Activated T-cell treated with anti-CD3 and anti-CD28 coated beads, Interleukin-2, amount 50 U/mL, for 72 hours (primary cell): ENCODE measurements around the gene KRT6C. TPM values are rescaled to one million over a fixed set of nuclear protein-coding genes. Genes with fewer than 3 reads are reported as not detected.
A peak's percentile ranks its signal among the peaks of the same experiment; 100 is the strongest.
"Not testable (repeated sequence)": the region's sequence is repeated elsewhere in the genome, so short reads cannot be mapped to it uniquely, and the experiment has no call there.

ENCODE experiments used
- ATAC-seq, 2 donors: fragments of 150-1000 bp; cut with Tn5 transposase; replicated peaks in 1 of 2; 2 replicates each; pipeline ENCODE4 v1.10.0; 2021; ENCODE audit warnings: moderate library complexity in 2 of 2, mild to moderate bottlenecking in 1 of 2
- DNase-seq, 2 donors: peaks; one replicate each; pipeline ENCODE4 v3.0.0; 2021 to 2022; ENCODE audit warnings: mixed read lengths in 1 of 2
- H3K27ac Mint-ChIP-seq: one replicate; pipeline ENCODE4 v1.8.0; 2022; ENCODE audit warnings: mild to moderate bottlenecking, moderate library complexity, mixed read lengths
- H3K27me3 Mint-ChIP-seq: one replicate; pipeline ENCODE4 v1.8.0; 2022; ENCODE audit warnings: low read depth, mixed read lengths
- H3K36me3 Mint-ChIP-seq, 2 donors: one replicate each; pipeline ENCODE4 v1.8.0; 2022; ENCODE audit warnings: mixed read lengths in 2 of 2, mild to moderate bottlenecking in 1 of 2; ENCODE audit not compliant: insufficient read depth in 2 of 2
- H3K4me1 Mint-ChIP-seq: one replicate; pipeline ENCODE4 v1.8.0; 2022; ENCODE audit warnings: low read depth, mixed read lengths
- H3K4me3 Mint-ChIP-seq, 2 donors: one replicate each; pipeline ENCODE4 v1.8.0; 2022; ENCODE audit warnings: mild to moderate bottlenecking in 2 of 2, mixed read lengths in 2 of 2, moderate library complexity in 2 of 2
- H3K9me3 Mint-ChIP-seq, 2 donors: one replicate each; pipeline ENCODE4 v1.8.0; 2022; ENCODE audit warnings: mixed read lengths in 2 of 2
- total RNA-seq, 2 donors: library from RNA; stranded (reverse); gene quantifications; one replicate each; pipeline ENCODE4 v1.2.3, GENCODE V29; 2022

Gene KRT6C
- total RNA-seq, 2 donors from 2014 or later, result not detected

- no peak for DNase-seq
- Mint-ChIP-seq H3K27ac (no peak overlapping the region), H3K36me3 (no peaks in the 10 kb centered on the region), H3K27me3 (peaks cover 33% of the 10 kb centered on the region), H3K9me3 (no peaks in the 10 kb centered on the region), H3K4me3 (no peak overlapping the region), H3K4me1 (no peaks in the 10 kb centered on the region)
- ATAC-seq, result no peak
These were observed 20.9 kb upstream of the KRT6C start for GRCh38 chr12:52494518-52494917.

GRCh38 chr12:52494100-52494499 lies 20.5 kb upstream of the KRT6C start:
- Mint-ChIP-seq H3K27ac (no peak overlapping the region), H3K27me3 (peaks cover 33% of the 10 kb centered on the region), H3K9me3 (no peaks in the 10 kb centered on the region), H3K4me3 (no peak overlapping the region), H3K4me1 (no peaks in the 10 kb centered on the region), H3K36me3 (no peaks in the 10 kb centered on the region)
- no peak for DNase-seq
- ATAC-seq, result no peak

GRCh38 chr12:52493172-52493571 lies 19.6 kb upstream of the KRT6C start, which contains the start of gene KRT6A:
Gene KRT6A (minus strand): TSS chr12:52493257. CDS start chr12:52493188, 69 bp downstream.
- H3K27me3 Mint-ChIP-seq, result peaks cover 30% of the 10 kb centered on the region
- peak within 1 kb of the TSS; percentile 22 for H3K27ac Mint-ChIP-seq
- no peaks in the 10 kb centered on the region for H3K9me3 Mint-ChIP-seq
- H3K4me3 Mint-ChIP-seq, result no peak within 1 kb of the TSS
- no peaks in the 10 kb centered on the region for H3K36me3 Mint-ChIP-seq
- DNase-seq (no peak), ATAC-seq (no peak)
- no peaks in the 10 kb centered on the region for H3K4me1 Mint-ChIP-seq

- Mint-ChIP-seq H3K27me3 (peaks cover 26% of the 10 kb centered on the region), H3K27ac (peak overlapping the region; percentile 22)
- H3K36me3 Mint-ChIP-seq, H3K4me3 Mint-ChIP-seq, H3K9me3 Mint-ChIP-seq, H3K4me1 Mint-ChIP-seq, DNase-seq, ATAC-seq: not testable (repeated sequence)
These were observed 18.8 kb upstream of the KRT6C start for GRCh38 chr12:52492405-52492804.

GRCh38 chr12:52491495-52491894 lies 17.9 kb upstream of the KRT6C start:
- not testable (repeated sequence) for H3K4me1 Mint-ChIP-seq, DNase-seq, H3K4me3 Mint-ChIP-seq, H3K9me3 Mint-ChIP-seq, ATAC-seq, H3K36me3 Mint-ChIP-seq, H3K27ac Mint-ChIP-seq
- H3K27me3 Mint-ChIP-seq, result peaks cover 26% of the 10 kb centered on the region

- Mint-ChIP-seq H3K27me3 (peaks cover 33% of the 10 kb centered on the region), H3K9me3 (no peaks in the 10 kb centered on the region), H3K4me1 (no peaks in the 10 kb centered on the region), H3K36me3 (peaks cover 2 to 4% of the 10 kb centered on the region in 2 donors), H3K4me3 (no peak overlapping the region), H3K27ac (no peak overlapping the region)
- DNase-seq (no peak), ATAC-seq (no peak)
These were observed 15.1 kb upstream of the KRT6C start for GRCh38 chr12:52488736-52489135.

- not testable (repeated sequence) for H3K27ac Mint-ChIP-seq, H3K4me3 Mint-ChIP-seq, H3K36me3 Mint-ChIP-seq, H3K4me1 Mint-ChIP-seq, ATAC-seq, H3K9me3 Mint-ChIP-seq, DNase-seq
- H3K27me3 Mint-ChIP-seq, result peaks cover 42% of the 10 kb centered on the region
These were observed 14.3 kb upstream of the KRT6C start for GRCh38 chr12:52487744-52488443.

GRCh38 chr12:52487211-52487610 lies 13.6 kb upstream of the KRT6C start:
- H3K27ac Mint-ChIP-seq, result no peak overlapping the region
- H3K27me3 Mint-ChIP-seq, result peaks cover 41% of the 10 kb centered on the region
- peaks cover 2 to 4% of the 10 kb centered on the region in 2 donors for H3K36me3 Mint-ChIP-seq
- H3K4me1 Mint-ChIP-seq, result no peaks in the 10 kb centered on the region
- no peak overlapping the region for H3K4me3 Mint-ChIP-seq
- ATAC-seq (no peak), DNase-seq (no peak)
- H3K9me3 Mint-ChIP-seq, result no peaks in the 10 kb centered on the region

- Mint-ChIP-seq H3K27me3 (peaks cover 33% of the 10 kb centered on the region), H3K27ac (no peak overlapping the region), H3K4me1 (no peaks in the 10 kb centered on the region), H3K4me3 (no peak overlapping the region), H3K36me3 (peaks cover 2 to 4% of the 10 kb centered on the region in 2 donors), H3K9me3 (no peaks in the 10 kb centered on the region)
- ATAC-seq (no peak), DNase-seq (no peak)
These were observed 12.8 kb upstream of the KRT6C start for GRCh38 chr12:52486166-52487105.

- DNase-seq, result no peak
- ATAC-seq, result no peak
- Mint-ChIP-seq H3K4me3 (no peak overlapping the region), H3K36me3 (peaks cover 4 to 6% of the 10 kb centered on the region in 2 donors), H3K4me1 (no peaks in the 10 kb centered on the region), H3K9me3 (peaks cover 3 to 4% of the 10 kb centered on the region in 2 donors), H3K27me3 (peaks cover 20% of the 10 kb centered on the region), H3K27ac (no peak overlapping the region)
These were observed 6.5 kb upstream of the KRT6C start for GRCh38 chr12:52480073-52480472.

GRCh38 chr12:52477651-52478050 lies 4.0 kb upstream of the KRT6C start:
- ATAC-seq, result no peak
- DNase-seq, result no peak
- no peak overlapping the region for H3K4me3 Mint-ChIP-seq
- H3K9me3 Mint-ChIP-seq, result peaks cover 3 to 4% of the 10 kb centered on the region in 2 donors
- no peaks in the 10 kb centered on the region for H3K4me1 Mint-ChIP-seq
- peaks cover under 1% of the 10 kb centered on the region for H3K27me3 Mint-ChIP-seq
- peaks cover 0 to 4% of the 10 kb centered on the region in 2 donors for H3K36me3 Mint-ChIP-seq
- H3K27ac Mint-ChIP-seq, result no peak overlapping the region

- H3K27ac Mint-ChIP-seq, result no peak overlapping the region
- no peak for DNase-seq
These were observed 607 bp upstream of the KRT6C start for GRCh38 chr12:52474212-52474611.

GRCh38 chr12:52469853-52470252 lies 3.8 kb downstream of the KRT6C start:
- Mint-ChIP-seq H3K9me3 (no peaks in the 10 kb centered on the region), H3K36me3 (no peaks in the 10 kb centered on the region), H3K27me3 (peaks cover 7% of the 10 kb centered on the region), H3K4me3 (no peak overlapping the region), H3K4me1 (no peaks in the 10 kb centered on the region), H3K27ac (no peak overlapping the region)
- ATAC-seq, result no peak
- no peak for DNase-seq

More at GRCh38 chr12:52474212-52474611, 607 bp upstream of the KRT6C start:
- peaks cover 1 to 2% of the 10 kb centered on the region in 2 donors for H3K9me3 Mint-ChIP-seq
- ATAC-seq, result no peak
- H3K27me3 Mint-ChIP-seq, result no peaks in the 10 kb centered on the region
- H3K4me1 Mint-ChIP-seq, result no peaks in the 10 kb centered on the region
- peaks cover 0 to 2% of the 10 kb centered on the region in 2 donors for H3K36me3 Mint-ChIP-seq
- H3K4me3 Mint-ChIP-seq, result no peak overlapping the region
